Cardiac septum (tissue), 1 donor: ENCODE data around the gene UNC80. TPM values are rescaled to one million over a fixed set of nuclear protein-coding genes. Genes with fewer than 3 reads are reported as not detected.

Experiments used
- DNase-seq: peaks from one replicate; pipeline ENCODE4 v3.0.0-alpha.2; 2020; ENCODE audit warnings: low spot score
- intact Hi-C: fragments of 100-400 bp; cut with DNase I; formaldehyde crosslinking; loops from one replicate; pipeline ENCODE4 v1.14.0; 2022
- total RNA-seq: library from RNA; stranded (reverse); fragmentation: NEBNext Ultra II Directional; extraction: Animal tissue kit (Norgen Biotek cat#: 25700); gene quantifications from one replicate; pipeline ENCODE4 v1.2.1, GENCODE V29; 2021
- donor health status: DM: no; HTN: no; CAD: no.

Gene UNC80
- total RNA-seq, 1 donor from 2014 or later: 2.1 TPM

DNA sequence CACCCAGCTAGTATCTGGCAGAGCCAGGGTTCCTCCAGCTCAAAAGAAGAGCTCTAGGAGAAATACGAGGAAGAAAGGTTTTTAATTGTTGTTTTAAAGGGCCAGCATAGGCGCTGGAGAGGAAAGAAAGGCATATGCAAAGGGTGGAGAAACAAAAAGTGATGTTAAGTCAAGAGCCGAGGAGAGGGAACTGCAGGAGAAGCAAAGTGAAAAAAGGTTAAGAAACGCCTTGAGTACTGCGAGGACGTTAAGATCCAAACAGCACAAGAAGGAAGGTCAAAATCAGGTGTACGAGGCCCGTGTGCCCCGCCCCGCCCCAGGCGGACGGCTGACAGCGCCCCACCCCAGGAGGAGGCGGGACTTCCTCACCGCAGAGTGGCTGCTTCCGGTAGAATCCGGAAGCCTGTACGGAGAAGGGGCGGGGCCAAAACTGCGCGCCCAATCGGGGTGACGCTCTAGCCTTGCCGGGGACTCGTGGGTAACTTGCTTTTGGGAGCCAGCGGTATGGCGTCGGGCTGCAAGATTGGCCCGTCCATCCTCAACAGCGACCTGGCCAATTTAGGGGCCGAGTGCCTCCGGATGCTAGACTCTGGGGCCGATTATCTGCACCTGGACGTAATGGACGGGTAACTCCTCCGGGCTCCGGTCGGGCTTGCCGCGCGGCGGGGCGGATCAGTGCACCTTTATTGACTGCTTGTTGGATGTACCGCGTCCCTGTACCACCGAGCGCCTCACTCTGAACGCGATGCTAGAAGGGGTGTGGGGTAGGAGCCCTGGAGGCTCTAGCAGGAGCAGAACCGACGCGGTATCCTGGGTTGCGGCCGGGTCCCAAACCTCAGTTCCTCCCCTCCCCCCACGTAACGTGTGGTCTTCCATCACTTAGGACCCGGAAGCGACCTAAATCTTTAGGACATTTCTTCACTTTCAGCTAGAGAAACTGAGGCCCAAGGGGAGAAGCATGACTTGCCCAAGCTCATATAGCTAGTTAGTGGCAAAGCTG, 230.8 kb downstream of the UNC80 start, which contains the start of gene RPE:
RPE (plus strand) TSS at position 481 of the 1,000 bp plus-strand sequence; CDS start at position 505, 24 bp downstream.
- peak; percentile 98 for DNase-seq
- intact Hi-C loops: loop anchor here (1.0 kb wide), 1 partner anchor 168 kb away; no protein-coding TSS in a partner anchor

GRCh38 chr2:210003359-210003758, 231.7 kb downstream of the UNC80 start:
- intact Hi-C loops: no loop called here
- no peak for DNase-seq

- intact Hi-C loops: no loop called here
- DNase-seq: no peak
These were observed 233.2 kb downstream of the UNC80 start for GRCh38 chr2:210004881-210005280.

DNA sequence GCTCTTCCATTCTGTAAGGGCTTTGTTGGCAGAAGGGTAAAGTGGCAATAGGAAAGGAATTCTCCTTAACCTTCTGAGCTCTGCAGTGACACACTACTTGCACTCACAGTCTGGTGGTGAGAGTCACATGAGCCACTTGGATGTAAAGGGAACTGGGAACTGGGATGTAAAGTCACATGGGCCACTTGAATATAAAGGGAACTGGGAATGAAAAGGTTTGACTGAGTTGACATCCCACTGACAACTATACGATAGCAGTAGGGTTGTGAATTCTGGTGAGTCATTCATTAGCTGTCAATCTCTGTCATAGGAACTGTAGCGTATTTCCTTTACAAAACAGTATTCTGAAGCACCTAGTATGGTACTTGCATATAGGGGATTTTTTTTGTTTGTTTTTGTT, 236.3 kb downstream of the UNC80 start:
- no peak for DNase-seq
- intact Hi-C loops: no loop called here

DNA sequence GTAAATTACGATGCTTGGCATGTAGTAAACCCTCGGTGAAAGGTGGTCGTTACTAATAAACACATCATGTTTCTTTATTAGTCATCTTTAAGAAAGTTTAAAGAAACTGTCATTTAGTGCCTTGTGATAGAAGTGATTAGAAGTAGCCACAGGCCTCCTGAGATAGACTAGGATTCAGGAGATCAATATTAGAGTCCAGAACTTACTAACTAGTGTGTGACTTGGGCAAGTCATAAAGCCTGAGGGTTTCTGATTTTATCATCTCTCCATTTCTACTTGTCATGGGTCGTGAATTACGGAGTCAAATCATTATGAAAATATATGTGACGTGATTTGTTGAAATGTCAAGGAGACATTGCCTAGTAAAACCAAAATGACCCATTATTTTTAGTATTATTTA, 237.5 kb downstream of the UNC80 start:
- intact Hi-C loops: no loop called here
- DNase-seq: no peak

DNA sequence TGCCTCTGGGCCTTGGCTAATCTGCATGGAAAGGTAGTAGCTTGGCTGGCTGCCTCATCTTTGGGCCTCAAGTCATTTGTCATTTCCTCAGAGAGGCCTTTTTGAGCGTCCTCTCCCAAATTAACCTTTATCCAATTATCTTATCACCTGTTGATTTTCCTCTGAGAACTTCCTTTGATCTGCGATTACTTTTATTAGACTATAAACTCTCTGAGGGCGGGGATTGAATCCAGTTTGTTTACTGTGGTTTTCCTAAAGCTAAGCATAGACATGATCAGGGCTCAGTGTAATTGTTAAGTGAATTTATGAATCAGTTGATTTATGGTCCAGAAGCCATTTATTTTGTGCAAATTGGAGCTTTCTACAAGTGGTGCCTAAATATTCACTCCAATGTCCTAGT, 238.3 kb downstream of the UNC80 start:
- no peak for DNase-seq
- intact Hi-C loops: no loop called here

GRCh38 chr2:210020138-210020537, 248.5 kb downstream of the UNC80 start:
- DNase-seq: no peak
- intact Hi-C loops: no loop called here

GRCh38 chr2:210022824-210023223, 251.2 kb downstream of the UNC80 start:
- DNase-seq: no peak
- intact Hi-C loops: no loop called here

DNA sequence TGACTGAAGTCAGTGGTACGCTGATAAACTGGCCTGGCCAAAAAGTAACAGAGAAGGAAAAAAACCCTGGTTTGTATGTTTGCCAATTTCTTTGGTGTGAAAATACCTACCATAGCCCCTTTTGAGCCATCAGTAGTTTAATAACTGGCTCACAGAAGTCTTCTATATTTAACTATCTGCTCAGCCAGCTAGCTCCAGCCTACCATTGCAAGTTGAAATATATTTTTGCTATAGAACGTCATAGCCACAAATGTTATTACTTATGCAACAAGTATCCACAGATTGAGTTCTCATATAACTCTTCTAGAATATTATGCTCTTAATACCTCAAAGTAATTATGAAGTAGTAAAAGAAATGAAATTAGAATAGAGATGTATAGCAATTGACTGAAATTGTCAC, 256.0 kb downstream of the UNC80 start:
- intact Hi-C loops: no loop called here

DNA sequence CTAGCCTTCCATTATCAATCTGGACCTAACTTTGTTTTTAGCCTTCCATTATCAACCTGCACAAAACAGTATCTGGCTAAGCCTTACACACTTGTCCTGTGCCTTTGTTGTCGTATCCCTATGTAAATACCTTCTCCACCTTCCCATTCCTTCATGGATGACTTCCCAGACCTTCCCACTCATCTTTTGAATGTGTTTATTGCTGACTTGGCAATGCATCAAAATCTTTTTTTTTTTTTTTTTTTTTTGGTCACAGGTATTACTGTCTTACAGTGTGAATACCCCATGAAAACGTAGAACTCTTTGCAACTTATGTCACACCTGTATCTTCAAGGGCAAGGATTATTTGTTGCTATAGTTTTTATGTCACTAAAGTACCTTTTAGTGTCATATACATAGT, 256.5 kb downstream of the UNC80 start:
- no peak for DNase-seq
- intact Hi-C loops: no loop called here

More for the DNA sequence above, 256.0 kb downstream of the UNC80 start:
- no peak for DNase-seq

GRCh38 chr2:210034087-210034683, 262.6 kb downstream of the UNC80 start:
- no peak for DNase-seq
- intact Hi-C loops: no loop called here

- no peak for DNase-seq
- intact Hi-C loops: no loop called here
These were observed 264.0 kb downstream of the UNC80 start for GRCh38 chr2:210035679-210036078.

DNA sequence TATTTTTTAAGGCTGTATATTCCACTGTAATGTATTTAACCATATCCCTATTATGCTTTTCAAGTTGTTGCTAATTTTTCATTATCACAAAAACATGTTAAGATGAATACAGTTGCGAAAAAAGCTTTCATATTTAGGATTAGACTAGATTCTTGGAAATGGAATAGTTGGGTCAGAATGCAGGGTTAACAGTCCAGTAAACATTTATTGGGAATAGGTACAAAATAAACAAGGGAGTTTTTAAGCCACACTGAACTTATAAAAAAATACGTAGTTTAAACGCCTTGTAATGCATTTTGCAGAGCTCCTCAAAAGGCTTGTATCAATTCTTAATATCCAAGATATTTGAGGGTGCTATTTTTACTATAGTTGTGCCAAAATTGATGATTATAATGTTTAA, 266.4 kb downstream of the UNC80 start:
- no peak for DNase-seq
- intact Hi-C loops: no loop called here

DNA sequence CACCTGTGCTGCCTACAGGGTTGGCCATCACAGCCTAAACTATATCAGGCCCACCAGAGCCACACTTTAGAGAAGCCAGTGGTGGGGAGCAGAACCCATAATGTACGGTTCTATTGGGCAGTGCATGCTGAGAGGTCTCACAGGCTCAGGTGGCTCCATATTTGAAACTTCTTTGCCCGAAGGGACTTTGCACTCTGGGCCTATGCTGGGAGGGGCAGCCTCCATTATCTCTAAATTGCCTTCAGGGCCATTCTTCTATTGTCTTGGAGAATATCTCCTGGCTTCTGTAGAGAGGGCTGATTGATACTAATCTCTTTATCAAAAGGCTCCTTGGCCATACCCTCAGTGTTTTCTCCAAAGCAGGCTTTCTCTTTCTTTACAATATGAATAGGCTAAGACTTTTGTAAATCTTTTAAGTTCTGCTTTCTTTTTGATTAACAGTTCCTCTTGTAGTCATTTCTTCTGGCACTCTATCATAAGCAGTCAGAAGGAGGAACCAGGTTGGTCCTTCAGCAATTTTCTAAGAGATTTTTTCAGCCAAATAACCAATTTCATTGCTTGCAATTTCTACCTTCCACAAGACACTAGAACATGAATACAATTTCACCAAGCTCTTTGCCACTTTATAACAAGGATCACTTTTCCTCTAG, 275.3 kb downstream of the UNC80 start:
- intact Hi-C loops: no loop called here
- DNase-seq: no peak

Other genes with a start within 250 kb of the UNC80 start
- 20.2 TPM for gene RPE, start 230.8 kb downstream of the UNC80 start, total RNA-seq